GM12874 (cell line): Measurements from ENCODE around the gene PBLD.

Experiments used
- TF ChIP-seq, protein P1 (sequence below): IDR thresholded peaks from 2 replicates; pipeline ENCODE4 v1.5.1; 2011; ENCODE audit warnings: low read depth, mild to moderate bottlenecking, control low read depth, low read length, moderate library complexity; ENCODE audit not compliant: insufficient read depth

PBLD gene

DNA sequence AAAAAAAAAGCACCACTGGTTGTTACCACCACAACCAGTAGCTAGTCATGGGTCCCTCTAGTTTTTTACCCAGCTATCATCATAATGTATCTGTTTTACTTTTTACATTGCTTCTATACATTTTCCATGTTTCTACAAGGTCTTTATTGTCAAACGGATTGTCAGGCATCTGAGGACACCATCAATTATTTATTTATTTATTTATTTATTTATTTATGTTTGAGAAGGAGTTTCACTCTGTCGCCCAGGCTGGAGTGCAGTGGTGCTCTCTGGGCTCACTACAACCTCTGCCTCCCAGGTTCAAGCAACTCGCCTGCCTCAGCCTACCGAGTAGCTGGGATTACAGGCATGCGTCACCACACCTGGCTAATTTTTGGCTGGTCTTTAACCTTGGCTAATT, 29.9 kb downstream of the PBLD start:
- TF ChIP-seq, protein P1, sequence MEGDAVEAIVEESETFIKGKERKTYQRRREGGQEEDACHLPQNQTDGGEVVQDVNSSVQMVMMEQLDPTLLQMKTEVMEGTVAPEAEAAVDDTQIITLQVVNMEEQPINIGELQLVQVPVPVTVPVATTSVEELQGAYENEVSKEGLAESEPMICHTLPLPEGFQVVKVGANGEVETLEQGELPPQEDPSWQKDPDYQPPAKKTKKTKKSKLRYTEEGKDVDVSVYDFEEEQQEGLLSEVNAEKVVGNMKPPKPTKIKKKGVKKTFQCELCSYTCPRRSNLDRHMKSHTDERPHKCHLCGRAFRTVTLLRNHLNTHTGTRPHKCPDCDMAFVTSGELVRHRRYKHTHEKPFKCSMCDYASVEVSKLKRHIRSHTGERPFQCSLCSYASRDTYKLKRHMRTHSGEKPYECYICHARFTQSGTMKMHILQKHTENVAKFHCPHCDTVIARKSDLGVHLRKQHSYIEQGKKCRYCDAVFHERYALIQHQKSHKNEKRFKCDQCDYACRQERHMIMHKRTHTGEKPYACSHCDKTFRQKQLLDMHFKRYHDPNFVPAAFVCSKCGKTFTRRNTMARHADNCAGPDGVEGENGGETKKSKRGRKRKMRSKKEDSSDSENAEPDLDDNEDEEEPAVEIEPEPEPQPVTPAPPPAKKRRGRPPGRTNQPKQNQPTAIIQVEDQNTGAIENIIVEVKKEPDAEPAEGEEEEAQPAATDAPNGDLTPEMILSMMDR: no peak

DNA sequence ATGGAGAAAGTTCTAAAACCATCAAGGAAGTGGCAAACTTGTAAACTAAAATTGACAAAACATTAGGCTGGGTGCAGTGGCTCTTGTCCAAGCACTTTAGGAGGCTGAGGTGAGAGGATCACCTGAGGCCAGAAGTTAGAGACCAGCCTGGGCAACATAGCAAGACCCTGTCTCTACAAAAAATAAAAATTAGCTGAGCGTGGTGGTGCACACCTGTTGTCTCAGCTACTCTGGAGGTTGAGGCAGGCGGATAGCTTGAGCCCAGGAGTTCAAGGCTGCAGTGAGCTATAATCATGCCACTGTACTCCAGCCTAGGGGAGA, 30.3 kb downstream of the PBLD start:
- TF ChIP-seq, protein P1: no peak

DNA sequence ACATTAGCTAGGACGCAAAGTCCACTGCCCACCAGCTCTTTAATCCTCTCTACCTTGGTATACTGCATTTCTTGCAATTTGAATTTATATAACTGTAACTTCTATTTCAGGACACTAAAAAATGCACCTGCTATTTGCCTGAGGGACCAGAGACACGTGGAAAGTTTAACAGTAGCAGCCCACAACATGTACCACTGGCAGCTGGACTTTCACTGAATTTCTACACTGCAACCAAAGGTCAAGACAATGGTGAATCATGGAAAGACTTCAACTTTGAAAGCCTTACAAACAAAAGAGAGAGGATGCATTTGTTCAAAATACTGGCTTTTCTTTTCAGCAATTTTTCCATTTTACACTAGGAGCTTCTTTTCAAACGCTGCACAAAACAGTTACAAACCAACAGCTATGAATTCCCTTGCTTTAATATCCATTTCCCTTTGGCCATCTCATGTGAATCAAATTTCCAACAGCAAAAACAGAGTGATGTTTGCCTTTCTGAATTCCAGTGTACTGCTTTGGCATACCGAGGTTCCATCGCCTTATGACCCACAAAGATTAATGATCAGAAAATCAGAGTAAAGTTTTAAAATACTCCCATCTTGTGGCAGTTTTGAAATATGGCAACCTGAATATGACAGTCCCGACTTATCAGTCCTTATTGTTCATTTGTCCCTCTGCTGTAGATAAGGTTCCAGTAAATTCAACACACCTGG, 30.8 kb downstream of the PBLD start:
- TF ChIP-seq, protein P1: peak; percentile 25; the same call in 1 of the 2 replicates

DNA sequence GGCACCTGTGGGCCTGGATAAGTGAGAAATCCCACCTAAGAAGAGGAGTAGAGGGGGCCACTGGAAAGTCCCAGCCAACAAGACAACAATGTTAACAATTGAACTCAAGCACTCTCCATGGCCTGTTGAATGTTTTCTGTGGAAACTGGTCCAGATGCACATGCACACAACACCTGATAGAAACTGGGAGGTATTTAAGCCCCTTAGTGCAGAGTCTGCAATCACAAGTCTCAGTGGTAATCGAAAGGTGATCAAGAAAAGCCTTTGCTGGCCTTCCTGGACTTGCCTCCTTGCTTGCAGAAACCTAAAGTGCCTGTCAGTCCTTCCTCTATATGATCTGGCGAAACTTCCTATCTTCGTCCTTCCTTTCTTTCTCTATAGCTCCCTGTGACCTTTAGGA, 31.4 kb downstream of the PBLD start:
- TF ChIP-seq, protein P1: no peak

DNA sequence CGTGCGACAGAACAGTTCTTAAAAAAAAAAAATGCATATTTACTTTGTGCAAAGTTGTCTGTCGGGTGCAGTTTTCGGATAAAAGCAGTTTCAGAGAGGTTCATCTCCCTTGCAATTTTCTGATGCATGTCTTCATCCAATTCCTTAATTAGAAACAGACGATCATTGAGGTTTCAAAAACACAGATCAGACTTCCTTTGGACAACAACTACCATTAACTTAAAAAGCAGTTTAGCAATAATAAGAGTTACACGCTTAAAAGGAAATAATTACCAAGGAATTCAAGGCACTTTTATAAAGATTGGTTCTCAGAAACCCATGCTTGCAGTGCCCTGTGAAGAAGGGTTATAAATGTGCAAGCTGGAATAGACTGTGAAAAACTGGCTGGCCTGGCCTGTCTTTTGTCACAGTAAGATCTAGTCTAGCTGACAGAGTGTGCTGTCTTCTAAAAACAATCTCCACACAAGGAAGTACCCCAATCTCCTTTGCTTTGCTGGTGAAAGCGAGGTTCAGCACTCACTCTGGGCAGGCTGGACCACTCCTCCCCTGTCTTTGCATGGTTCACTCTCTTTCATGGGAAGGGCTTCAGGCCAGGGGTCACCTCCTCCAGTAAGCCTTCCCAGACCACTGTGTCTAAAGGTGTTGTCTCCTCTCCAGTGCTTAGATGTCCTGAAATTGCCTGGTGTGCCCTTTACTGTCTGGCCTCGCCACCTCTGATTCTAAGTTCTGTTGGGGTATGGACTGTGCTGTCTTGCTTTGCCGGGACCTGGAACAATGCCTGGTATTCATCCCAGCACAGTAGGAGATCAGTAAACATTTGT, 35.7 kb downstream of the PBLD start:
- TF ChIP-seq, protein P1: no peak

DNA sequence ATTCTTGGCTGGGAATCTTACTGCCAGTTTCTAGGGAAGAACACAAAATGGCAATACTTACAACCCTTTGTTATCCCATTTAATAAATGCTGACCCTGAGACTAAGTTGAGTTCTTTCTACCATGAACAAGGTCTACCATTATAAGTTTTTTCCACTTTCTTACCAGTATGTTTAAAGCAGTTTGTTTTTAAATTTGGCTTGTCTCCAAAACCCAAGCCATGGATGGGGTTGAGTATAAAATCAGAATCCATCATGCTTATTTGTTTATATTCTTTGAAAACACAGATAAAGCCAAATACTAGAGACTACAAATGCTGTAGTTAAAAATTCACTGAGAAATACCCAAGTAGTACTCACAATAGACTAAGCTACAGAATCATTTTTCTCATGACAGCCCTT, 42.0 kb downstream of the PBLD start:
- TF ChIP-seq, protein P1: no peak

DNA sequence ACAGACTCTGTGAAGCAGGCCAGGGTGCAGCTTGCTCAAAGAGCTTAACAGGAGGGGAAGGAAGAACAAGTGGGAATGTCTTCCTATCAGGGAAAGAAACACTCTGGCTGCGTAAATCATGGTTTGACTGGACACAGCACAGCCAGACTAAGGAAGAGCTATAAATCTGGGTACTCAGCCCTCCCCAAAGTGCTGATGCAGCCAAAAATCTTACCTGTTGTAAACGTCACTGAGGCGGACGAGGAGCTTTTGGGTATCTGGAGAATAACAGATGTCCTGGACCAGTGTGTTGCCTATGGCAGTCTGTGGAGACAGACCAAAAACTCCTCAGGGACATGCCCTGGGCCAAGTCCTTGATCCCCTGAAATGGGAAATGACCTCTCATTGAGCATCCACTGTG, 44.0 kb downstream of the PBLD start:
- TF ChIP-seq, protein P1: no peak
